Chondrocyte (in vitro differentiated cells): Measurements from ENCODE around the gene GCNT1. TPM values are rescaled to one million over a fixed set of nuclear protein-coding genes. Genes with fewer than 3 reads are reported as not detected.

Experiments used
- DNase-seq: peaks from one replicate; pipeline ENCODE4 v3.0.0; 2021; ENCODE audit warnings: mixed read lengths, low spot score
- H3K27ac Mint-ChIP-seq: one replicate; pipeline ENCODE4 v1.8.0; 2021; ENCODE audit warnings: mild to moderate bottlenecking, moderate library complexity, mixed read lengths; ENCODE audit not compliant: unreplicated experiment
- H3K27me3 Mint-ChIP-seq: 2 replicates; pipeline ENCODE4 v1.8.0; 2021; ENCODE audit warnings: low read depth, mixed read lengths
- H3K36me3 Mint-ChIP-seq: 2 replicates; pipeline ENCODE4 v1.8.0; 2021; ENCODE audit warnings: low read depth, mixed read lengths
- H3K4me1 Mint-ChIP-seq: 2 replicates; pipeline ENCODE4 v1.8.0; 2021; ENCODE audit warnings: low read depth, mild to moderate bottlenecking, mixed read lengths
- H3K4me3 Mint-ChIP-seq: one replicate; pipeline ENCODE4 v1.8.0; 2021; ENCODE audit warnings: mild to moderate bottlenecking, moderate library complexity, mixed read lengths; ENCODE audit not compliant: unreplicated experiment
- H3K9me3 Mint-ChIP-seq: 2 replicates; pipeline ENCODE4 v1.8.0; 2021; ENCODE audit warnings: low read depth, mixed read lengths
- total RNA-seq: library from RNA; stranded (reverse); gene quantifications from 3 replicates; pipeline ENCODE4 v1.2.1, GENCODE V29; 2021
- TF ChIP-seq, protein P1 (sequence below): fragments of 200-600 bp; sonication (generic); IDR thresholded peaks from 2 replicates; pipeline ENCODE4 v1.5.0; 2021; ENCODE audit warnings: antibody characterized with exemption, mild to moderate bottlenecking, moderate library complexity

Gene GCNT1
- total RNA-seq, 1 donor from 2014 or later = 11.0 TPM

DNA sequence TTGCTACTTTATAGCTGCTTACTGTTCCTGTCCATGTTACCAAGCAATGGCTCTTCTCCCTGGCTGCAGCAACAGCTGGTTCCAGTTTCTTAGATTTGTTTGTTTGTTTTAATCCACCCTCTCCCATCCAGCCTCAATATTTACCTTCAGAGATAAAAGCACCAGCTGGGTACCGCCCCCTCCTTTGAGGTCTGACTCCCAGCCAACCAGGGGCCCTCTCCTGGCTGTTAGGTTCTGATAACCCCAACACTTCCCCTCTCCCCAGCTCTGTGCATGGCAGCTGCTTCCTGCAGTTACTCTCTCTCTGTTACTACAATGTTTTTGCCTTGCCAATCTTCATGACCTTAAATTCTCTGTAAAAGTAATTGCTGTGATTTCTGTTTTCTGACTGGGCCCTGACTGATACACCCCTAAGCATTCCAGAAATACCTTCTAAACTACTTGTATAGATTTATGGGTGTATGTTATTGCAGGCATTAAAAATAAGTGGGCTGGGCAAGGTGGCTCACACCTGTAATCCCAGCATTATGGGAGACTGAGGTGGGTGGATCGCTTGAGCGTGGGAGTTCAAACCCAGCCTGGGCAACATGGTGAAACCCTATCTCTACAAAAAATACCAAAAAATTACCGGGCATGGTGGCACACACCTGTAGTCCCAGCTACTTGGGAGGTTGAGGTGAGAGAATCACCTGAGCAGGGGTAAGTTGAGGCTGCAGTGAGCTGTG is 2.6 kb upstream of the GCNT1 start:
- peak overlapping the region; percentile 63 for H3K27ac Mint-ChIP-seq

DNA sequence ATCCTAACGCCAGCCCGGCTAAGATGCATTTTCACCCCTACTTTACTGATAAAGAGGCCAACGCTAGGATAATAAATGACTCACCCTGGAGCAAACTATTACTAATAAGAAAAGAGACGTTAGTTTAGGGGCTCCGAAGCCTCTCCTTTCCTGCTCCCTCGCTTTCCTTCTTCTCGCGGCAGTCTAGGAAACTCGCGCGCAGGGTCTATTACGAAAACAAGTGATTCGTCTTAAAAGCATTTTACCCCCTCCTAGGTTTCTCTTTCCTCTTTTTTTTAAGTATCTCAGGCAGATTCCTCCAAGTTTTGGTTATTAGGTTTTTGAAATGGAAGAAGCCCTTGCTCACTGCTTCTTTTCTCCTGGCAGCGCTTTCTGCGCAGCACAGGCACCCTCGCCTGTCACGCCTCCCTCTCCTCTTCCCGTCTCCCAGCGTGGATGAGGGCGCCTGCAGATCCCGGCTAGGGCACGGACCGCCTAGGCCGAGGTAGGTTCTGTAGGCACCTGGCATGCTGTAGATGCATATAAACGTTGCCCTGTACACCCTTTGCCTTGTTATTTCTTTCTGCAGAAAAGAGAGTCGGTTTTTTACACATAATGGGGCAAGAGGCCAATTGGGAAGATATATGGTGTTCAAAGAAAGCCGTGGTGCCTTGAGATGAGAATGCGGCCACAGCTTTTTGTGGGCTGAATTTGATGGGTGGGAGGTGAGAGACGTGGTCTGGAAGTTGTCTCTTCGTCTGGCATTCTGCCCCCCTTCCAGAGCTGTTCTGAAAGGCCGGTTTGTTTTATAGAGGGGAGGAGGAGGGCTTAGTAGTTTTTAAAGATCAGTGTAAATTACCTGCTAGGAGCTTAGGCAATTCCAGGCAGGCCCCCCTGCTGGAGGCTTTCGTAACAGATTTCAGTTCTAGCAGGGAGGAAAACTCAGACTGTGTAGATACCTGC is 983 bp downstream of the GCNT1 start:
- no peaks in the 10 kb centered on the region for H3K9me3 Mint-ChIP-seq
- TF ChIP-seq, protein P1, sequence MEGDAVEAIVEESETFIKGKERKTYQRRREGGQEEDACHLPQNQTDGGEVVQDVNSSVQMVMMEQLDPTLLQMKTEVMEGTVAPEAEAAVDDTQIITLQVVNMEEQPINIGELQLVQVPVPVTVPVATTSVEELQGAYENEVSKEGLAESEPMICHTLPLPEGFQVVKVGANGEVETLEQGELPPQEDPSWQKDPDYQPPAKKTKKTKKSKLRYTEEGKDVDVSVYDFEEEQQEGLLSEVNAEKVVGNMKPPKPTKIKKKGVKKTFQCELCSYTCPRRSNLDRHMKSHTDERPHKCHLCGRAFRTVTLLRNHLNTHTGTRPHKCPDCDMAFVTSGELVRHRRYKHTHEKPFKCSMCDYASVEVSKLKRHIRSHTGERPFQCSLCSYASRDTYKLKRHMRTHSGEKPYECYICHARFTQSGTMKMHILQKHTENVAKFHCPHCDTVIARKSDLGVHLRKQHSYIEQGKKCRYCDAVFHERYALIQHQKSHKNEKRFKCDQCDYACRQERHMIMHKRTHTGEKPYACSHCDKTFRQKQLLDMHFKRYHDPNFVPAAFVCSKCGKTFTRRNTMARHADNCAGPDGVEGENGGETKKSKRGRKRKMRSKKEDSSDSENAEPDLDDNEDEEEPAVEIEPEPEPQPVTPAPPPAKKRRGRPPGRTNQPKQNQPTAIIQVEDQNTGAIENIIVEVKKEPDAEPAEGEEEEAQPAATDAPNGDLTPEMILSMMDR = peak; percentile 70
- no peaks in the 10 kb centered on the region for H3K36me3 Mint-ChIP-seq
- DNase-seq = no peak
- H3K4me1 Mint-ChIP-seq = peaks cover 31% of the 10 kb centered on the region
- H3K4me3 Mint-ChIP-seq = peak overlapping the region; percentile 85
- peak overlapping the region; percentile 93 for H3K27ac Mint-ChIP-seq
- no peaks in the 10 kb centered on the region for H3K27me3 Mint-ChIP-seq

More for the DNA sequence above, 2.6 kb upstream of the GCNT1 start:
- no peaks in the 10 kb centered on the region for H3K27me3 Mint-ChIP-seq
- no peaks in the 10 kb centered on the region for H3K36me3 Mint-ChIP-seq
- TF ChIP-seq, protein P1 = no peak
- no peak for DNase-seq
- no peaks in the 10 kb centered on the region for H3K9me3 Mint-ChIP-seq
- H3K4me1 Mint-ChIP-seq = peaks cover 31% of the 10 kb centered on the region
- H3K4me3 Mint-ChIP-seq = no peak overlapping the region

DNA sequence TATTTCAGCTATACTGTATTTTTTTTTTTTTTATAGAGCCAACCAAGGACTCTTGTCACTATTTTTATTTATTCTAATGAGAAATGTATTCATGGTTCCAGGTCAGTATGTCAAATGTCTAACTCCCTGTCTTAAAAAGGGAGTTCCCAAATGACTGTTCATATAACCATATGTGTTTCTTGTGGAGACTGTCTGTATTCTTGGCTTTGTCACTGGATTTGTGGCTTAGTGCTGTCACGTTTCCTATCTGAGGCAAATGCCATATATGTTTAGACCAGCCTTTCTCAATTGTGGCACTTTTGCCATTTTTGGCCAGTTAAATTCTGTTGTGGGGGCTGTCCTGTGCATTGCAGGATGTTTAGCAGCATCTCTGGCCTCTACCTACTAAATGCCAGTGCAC is 3.1 kb downstream of the GCNT1 start:
- H3K27me3 Mint-ChIP-seq = no peaks in the 10 kb centered on the region
- DNase-seq = no peak
- peaks cover 4% of the 10 kb centered on the region for H3K36me3 Mint-ChIP-seq
- no peak overlapping the region for H3K4me3 Mint-ChIP-seq
- H3K9me3 Mint-ChIP-seq = no peaks in the 10 kb centered on the region
- H3K4me1 Mint-ChIP-seq = peaks cover 33% of the 10 kb centered on the region
- H3K27ac Mint-ChIP-seq = no peak overlapping the region
- TF ChIP-seq, protein P1 = no peak

DNA sequence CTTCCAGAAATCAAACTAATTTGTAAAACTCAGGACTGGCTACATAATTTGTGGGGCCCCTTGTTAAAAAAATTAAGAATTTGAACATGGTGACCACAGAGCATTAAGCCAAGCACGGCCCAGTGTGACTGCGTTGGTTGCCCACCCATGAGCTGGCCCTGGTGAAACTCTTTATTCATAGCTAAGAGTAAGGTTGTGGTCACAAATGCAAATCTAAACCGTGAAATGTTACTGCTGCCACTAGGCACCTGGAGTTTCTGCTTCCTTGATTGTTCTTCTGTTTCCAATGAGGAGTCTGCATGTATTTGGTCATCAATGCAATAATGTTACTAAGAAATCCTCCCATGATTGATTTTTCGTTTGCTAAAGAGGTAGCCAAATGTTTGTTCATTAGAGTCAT is 4.2 kb downstream of the GCNT1 start:
- Mint-ChIP-seq H3K9me3 (no peaks in the 10 kb centered on the region), H3K4me1 (peaks cover 33% of the 10 kb centered on the region), H3K27ac (no peak overlapping the region), H3K27me3 (no peaks in the 10 kb centered on the region), H3K36me3 (peaks cover 4% of the 10 kb centered on the region), H3K4me3 (no peak overlapping the region)
- TF ChIP-seq, protein P1 = no peak
- no peak for DNase-seq

DNA sequence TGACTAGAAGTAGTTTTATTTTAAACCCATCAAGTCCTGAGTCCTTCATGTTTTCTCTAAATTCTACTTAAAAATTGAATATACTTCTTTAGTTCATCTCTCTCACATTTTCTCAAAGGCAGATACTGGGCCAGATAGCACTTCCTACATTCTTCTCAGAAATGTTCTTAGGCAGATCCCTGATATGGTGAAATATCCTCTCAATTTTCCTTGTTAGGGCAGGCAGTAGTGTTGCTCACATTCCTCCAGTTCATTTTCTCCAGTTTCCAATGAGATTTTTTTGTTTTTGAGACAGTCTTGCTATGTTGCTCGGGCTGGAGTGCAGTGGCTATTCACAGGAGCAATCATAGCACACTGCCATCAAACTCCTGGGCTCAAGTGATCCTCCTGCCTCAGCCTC is 5.7 kb downstream of the GCNT1 start:
- H3K36me3 Mint-ChIP-seq = peaks cover 4% of the 10 kb centered on the region

More for the DNA sequence above, 5.7 kb downstream of the GCNT1 start:
- H3K27me3 Mint-ChIP-seq = no peaks in the 10 kb centered on the region
- no peak for DNase-seq
- TF ChIP-seq, protein P1 = no peak
- H3K4me1 Mint-ChIP-seq = peaks cover 29% of the 10 kb centered on the region
- H3K27ac Mint-ChIP-seq = no peak overlapping the region
- no peak overlapping the region for H3K4me3 Mint-ChIP-seq
- no peaks in the 10 kb centered on the region for H3K9me3 Mint-ChIP-seq
